GM18867 (cell line): ENCODE measurements around the gene SCGB2B2.
"Not testable (repeated sequence)": the region's sequence is repeated elsewhere in the genome, so short reads cannot be mapped to it uniquely, and the experiment has no call there.

ENCODE experiments used
- ATAC-seq: cut with Tn5 transposase; IDR thresholded peaks from one replicate; pipeline ENCODE4 v1.9.1; 2021; ENCODE audit warnings: mild to moderate bottlenecking, moderate library complexity; ENCODE audit not compliant: unreplicated experiment

The SCGB2B2 gene, protein sequence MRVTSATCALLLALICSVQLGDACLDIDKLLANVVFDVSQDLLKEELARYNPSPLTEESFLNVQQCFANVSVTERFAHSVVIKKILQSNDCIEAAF

GRCh38 chr19:34676697-34677385 is at the start of gene SCGB2B2:
Gene SCGB2B2 (minus strand): TSS chr19:34677159. CDS start chr19:34594563, 82,596 bp downstream.
- ATAC-seq, result peak; percentile 48

- ATAC-seq, result no peak
These were observed 48.4 kb upstream of the SCGB2B2 start for GRCh38 chr19:34725400-34725799.

GRCh38 chr19:34722353-34722752 is 45.4 kb upstream of the SCGB2B2 start:
- ATAC-seq, result no peak

DNA sequence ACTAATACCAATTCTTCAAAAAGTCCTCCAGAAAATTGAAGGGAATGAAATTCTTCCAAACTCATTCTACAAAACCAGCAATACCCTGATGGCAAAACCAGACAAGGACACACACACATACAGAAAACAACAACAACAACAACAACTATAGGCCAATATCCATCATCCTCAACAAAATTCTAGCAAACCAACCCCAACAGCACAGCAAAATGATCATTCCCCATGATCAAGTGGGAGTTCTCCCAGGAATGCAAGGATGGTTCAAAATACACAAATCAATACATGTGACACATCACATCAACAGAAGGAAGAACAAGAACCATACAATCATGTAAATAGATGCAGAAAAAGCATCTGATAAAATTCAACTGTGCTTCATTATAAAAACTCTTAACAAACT is 38.4 kb upstream of the SCGB2B2 start:
- ATAC-seq, result no peak

DNA sequence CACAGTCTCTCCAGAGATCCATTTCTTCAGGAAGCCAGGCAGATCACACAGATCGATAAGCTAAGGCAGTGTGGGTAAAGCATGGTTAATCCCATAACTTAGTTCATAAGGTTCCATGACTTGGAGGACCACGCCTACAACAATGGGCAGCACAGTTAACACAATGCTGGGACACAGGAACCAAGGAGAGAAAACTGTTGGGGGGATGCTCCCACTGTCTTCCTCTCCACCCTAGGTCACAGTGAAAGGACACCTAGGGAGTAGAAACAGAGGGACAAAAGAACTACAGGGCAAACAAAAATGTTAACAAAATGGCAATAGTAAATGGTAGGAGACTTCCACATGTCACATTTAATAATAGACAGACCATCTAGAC is 36.3 kb upstream of the SCGB2B2 start:
- ATAC-seq, result no peak

- ATAC-seq, result no peak
These were observed 35.7 kb upstream of the SCGB2B2 start for GRCh38 chr19:34712395-34713261.

DNA sequence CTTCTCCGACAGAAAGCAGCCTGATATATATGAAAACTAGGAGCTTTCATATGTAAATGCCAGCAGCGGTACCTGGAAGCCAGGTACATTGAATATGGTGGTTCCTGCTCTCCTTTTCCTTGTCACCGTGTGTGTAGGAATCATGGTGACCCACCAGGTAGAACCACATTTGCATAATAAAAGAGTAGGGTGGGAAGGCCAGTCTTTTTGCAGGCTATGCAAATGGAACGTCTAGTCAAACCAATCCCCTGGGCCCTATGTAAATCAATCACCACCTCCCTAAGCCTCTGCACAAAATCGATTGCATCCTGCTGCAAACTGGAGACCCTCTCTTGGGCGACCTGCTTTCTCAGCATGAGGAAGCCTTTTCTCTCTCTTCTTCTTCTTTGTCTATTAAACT is 34.9 kb upstream of the SCGB2B2 start:
- no peak for ATAC-seq

GRCh38 chr19:34707661-34708060 is 30.7 kb upstream of the SCGB2B2 start:
- no peak for ATAC-seq

GRCh38 chr19:34692549-34692948 is 15.6 kb upstream of the SCGB2B2 start:
- no peak for ATAC-seq

DNA sequence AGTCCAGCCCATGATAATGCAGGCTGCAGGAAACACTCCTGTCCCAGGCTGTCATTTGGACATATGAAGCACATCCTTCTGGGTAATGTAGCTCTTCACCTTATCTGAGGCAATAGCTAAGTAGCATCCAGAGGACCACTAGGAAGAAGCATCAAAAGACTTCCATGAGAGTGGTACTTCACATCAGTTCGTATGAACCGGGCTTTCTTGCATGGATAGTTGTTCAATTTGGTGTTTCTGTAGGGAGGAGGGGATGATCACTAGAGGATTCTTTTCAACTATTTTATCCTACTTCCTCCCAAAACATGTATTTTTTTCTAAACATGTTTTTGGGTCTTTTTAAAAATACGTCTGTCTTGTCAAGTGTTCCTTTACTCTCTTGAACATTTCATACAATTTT is 13.4 kb upstream of the SCGB2B2 start:
- no peak for ATAC-seq

GRCh38 chr19:34688592-34688991 is 11.6 kb upstream of the SCGB2B2 start:
- ATAC-seq, result no peak

GRCh38 chr19:34687348-34687747 is 10.4 kb upstream of the SCGB2B2 start:
- no peak for ATAC-seq

GRCh38 chr19:34686455-34686854 is 9.5 kb upstream of the SCGB2B2 start:
- ATAC-seq, result no peak

DNA sequence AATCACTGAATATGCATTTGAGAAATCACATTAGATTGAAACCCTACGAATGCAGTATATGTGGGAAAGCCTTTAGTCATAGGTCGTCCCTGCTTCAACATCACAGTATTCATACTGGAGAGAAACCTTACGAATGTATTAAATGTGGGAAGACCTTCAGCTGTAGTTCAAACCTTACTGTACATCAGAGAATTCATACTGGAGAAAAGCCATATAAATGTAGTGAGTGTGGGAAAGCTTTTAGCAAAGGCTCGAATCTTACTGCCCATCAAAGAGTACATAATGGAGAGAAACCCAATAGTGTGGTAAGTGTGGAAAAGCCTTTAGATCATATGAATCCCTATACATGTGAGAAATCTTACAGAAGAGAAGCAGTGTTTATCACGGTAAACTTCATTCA is 8.3 kb upstream of the SCGB2B2 start:
- not testable (repeated sequence) for ATAC-seq

- no peak for ATAC-seq
These were observed 4.5 kb upstream of the SCGB2B2 start for GRCh38 chr19:34681478-34681877.

- no peak for ATAC-seq
These were observed 1.5 kb upstream of the SCGB2B2 start for GRCh38 chr19:34678421-34678820.

GRCh38 chr19:34678085-34678412 is 1.1 kb upstream of the SCGB2B2 start:
- ATAC-seq, result no peak

GRCh38 chr19:34677386-34678084 is 576 bp upstream of the SCGB2B2 start, which contains the start of gene ZNF302:
Gene ZNF302 (plus strand): TSS chr19:34677678. CDS start chr19:34678805, 1,127 bp downstream.
- peak; percentile 92 for ATAC-seq

DNA sequence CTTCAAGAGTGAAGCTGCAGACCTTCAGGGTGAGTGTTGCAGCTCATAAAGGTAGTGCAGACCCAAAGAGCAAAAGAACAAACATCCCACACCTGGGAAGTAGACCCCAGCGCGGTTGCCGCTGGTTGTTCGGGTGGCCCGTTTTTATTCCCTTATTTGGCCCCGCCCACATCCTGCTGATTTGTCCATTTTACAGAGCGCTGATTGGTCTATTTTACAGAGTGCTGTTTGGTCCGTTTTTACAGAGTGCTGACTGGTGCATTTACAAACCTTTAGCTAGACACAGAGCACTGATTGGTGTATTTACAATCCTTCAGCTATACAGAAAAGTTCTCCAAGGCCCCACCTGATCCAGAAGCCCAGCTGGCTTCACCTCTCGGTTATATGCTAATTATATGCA is 1.0 kb downstream of the SCGB2B2 start:
- ATAC-seq, result no peak

DNA sequence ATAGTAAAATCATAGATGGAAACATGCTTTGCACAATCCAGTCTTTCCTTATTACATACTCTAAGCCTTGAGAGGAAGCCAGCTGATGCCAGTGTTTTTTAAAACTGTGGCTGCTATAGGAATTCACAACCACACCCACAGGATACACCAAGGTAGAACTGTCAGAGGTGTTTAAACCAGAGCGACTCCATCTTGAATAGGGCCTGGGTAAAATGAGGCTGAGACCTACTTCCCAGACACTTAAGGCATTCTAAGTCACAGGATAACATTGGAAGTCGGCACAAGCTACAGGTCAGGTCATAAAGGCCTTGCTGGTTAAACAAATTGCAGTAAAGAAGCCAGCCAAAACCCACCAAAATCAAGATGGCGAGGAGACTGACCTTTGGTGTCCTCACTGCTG is 1.7 kb downstream of the SCGB2B2 start:
- ATAC-seq, result no peak

DNA sequence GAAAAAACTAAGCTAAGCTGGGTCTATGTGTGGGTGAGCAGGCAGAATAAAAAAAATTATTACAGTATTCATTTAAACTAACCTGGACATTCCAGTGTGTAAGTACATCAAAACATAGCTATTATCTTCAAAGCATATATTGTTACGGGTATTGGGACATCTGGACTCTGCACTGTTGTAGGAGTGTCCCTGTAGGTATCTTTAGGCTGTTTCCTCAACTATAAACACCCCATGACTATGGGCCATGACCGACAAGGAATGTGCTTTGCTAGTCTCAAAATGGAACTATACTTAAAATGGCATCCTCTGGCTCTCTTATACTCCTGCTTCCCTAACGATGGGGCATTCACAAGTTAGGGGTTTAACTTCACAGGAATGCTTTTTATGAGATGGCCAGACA is 3.4 kb downstream of the SCGB2B2 start:
- ATAC-seq, result no peak
